A549 (cell line): ENCODE data around the gene DCDC2.

Experiments
- CBX8 ChIP-seq: fragments of 200-600 bp; sonication (generic); IDR thresholded peaks from 2 replicates; pipeline ENCODE4 v1.6.1; 2016
- KDM1A ChIP-seq: fragments of 200-600 bp; sonication (generic); IDR thresholded peaks from 2 replicates; pipeline ENCODE4 v1.6.1; 2016; ENCODE audit warnings: low read depth, mild to moderate bottlenecking
- SMC3 ChIP-seq: fragments of >200 bp; sonication (Bioruptor Twin); formaldehyde crosslinking; IDR thresholded peaks from 3 replicates; pipeline ENCODE4 v1.6.1; 2018; ENCODE audit warnings: inconsistent platforms
- ZNF302 ChIP-seq: fragments of 250-450 bp; sonication (Bioruptor Pico); IDR thresholded peaks from 2 replicates; pipeline ENCODE4 v1.9.0; 2021; ENCODE audit warnings: inconsistent platforms, mild to moderate bottlenecking, moderate library complexity
- TF ChIP-seq, protein P1 (sequence below): fragments of >200 bp; sonication (Bioruptor Twin); formaldehyde crosslinking; IDR thresholded peaks from 3 replicates; pipeline ENCODE4 v1.5.1; 2016
- TF ChIP-seq, protein P2 (sequence below): IDR thresholded peaks from 2 replicates; pipeline ENCODE4 v1.6.1; 2012

DNA sequence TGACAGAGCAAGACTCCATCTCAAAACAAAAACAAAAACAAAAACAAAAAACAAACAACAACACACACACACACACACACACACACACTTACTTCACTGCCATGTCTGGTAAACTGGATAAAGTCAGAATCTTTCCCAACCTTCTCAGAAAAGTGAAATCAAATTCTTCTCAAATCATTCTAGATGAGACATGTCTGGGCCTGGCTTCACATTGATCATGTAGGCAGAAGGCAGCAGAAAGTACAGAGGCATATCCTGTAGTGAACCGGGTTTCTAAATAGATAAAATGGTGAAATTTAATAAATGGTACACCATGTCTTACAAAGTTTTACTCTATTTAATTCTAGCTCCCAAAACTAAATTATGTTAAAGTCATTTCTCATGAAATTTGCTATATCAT, 30.0 kb upstream of the DCDC2 start:
- TF ChIP-seq, protein P1, sequence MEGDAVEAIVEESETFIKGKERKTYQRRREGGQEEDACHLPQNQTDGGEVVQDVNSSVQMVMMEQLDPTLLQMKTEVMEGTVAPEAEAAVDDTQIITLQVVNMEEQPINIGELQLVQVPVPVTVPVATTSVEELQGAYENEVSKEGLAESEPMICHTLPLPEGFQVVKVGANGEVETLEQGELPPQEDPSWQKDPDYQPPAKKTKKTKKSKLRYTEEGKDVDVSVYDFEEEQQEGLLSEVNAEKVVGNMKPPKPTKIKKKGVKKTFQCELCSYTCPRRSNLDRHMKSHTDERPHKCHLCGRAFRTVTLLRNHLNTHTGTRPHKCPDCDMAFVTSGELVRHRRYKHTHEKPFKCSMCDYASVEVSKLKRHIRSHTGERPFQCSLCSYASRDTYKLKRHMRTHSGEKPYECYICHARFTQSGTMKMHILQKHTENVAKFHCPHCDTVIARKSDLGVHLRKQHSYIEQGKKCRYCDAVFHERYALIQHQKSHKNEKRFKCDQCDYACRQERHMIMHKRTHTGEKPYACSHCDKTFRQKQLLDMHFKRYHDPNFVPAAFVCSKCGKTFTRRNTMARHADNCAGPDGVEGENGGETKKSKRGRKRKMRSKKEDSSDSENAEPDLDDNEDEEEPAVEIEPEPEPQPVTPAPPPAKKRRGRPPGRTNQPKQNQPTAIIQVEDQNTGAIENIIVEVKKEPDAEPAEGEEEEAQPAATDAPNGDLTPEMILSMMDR: no peak
- TF ChIP-seq CBX8 (no peak), ZNF302 (CRISPR knock-in tag) (no peak), KDM1A (no peak), SMC3 (no peak)
- TF ChIP-seq, protein P2, sequence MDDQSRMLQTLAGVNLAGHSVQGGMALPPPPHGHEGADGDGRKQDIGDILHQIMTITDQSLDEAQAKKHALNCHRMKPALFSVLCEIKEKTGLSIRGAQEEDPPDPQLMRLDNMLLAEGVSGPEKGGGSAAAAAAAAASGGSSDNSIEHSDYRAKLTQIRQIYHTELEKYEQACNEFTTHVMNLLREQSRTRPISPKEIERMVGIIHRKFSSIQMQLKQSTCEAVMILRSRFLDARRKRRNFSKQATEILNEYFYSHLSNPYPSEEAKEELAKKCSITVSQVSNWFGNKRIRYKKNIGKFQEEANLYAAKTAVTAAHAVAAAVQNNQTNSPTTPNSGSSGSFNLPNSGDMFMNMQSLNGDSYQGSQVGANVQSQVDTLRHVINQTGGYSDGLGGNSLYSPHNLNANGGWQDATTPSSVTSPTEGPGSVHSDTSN: no peak
